Measurements from ENCODE around the gene TMBIM1.

- TF ChIP-seq CTCF (IDR thresholded peaks at IDR 0.05): no peak
- TF ChIP-seq REST (IDR thresholded peaks at IDR 0.05; ENCODE audit: insufficient read depth in 1 of 2, low read depth in 2 of 2, low read length in 1 of 2): no peak
- TF ChIP-seq SIN3A (IDR thresholded peaks at IDR 0.05; ENCODE audit: borderline replicate concordance, insufficient read depth, low read depth, low read length): no peak
- TF ChIP-seq POLR2AphosphoS5 (IDR thresholded peaks at IDR 0.05; ENCODE audit: low read depth, low read length): no peak
Observed at GRCh38 chr2:218229239-218229638, 63.1 kb downstream of the TMBIM1 start.
